B cell (primary cell): ENCODE data around the gene DAZAP2. TPM values are rescaled to one million over a fixed set of nuclear protein-coding genes. Genes with fewer than 3 reads are reported as not detected.

Experiments used
- ATAC-seq: fragments of 200-7000 bp; cut with Tn5 transposase; one replicate; pipeline ENCODE4 v1.10.0; 2021; ENCODE audit warnings: low read depth, mild to moderate bottlenecking, moderate number of reproducible peaks, moderate library complexity
- CTCF ChIA-PET: fragments of 350-600 bp; sonication (Branson Sonifier 250); formaldehyde crosslinking; loops from one replicate; lab custom pipeline; 2021; ENCODE audit warnings: antibody characterized with exemption, inconsistent platforms; lab: Charles Lee
- POLR2A ChIA-PET: fragments of 350-600 bp; sonication (Branson Sonifier 250); formaldehyde crosslinking; loops from one replicate; lab custom pipeline; 2021; ENCODE audit warnings: antibody characterized with exemption; lab: Charles Lee
- DNase-seq: peaks from one replicate; pipeline ENCODE4 v3.0.0; 2013
- H2AFZ ChIP-seq: 2 replicates; pipeline ENCODE4 v1.6.1; 2012; ENCODE audit warnings: mild to moderate bottlenecking, low read depth, low read length; ENCODE audit not compliant: insufficient read depth, poor library complexity, severe bottlenecking
- H3K27ac ChIP-seq, 2 donors: 1 replicate in 1 of 2; 2 replicates in 1 of 2; pipeline ENCODE4 v1.5.1; 2012 to 2013; ENCODE audit warnings: low read length in 2 of 2, mild to moderate bottlenecking in 2 of 2, moderate library complexity in 1 of 2
- H3K27me3 ChIP-seq, 4 experiments: fragments of 200-600 bp in 1 of 4; sonication (generic) in 1 of 4; replicated peaks in 1 of 4; 1 replicate in 2 of 4; 2 replicates in 2 of 4; pipeline versions ENCODE4 v1.6.1 to v1.7.0; 2013 to 2016; ENCODE audit warnings: low read length in 3 of 4, mild to moderate bottlenecking in 2 of 4, mixed read lengths in 1 of 4, moderate library complexity in 1 of 4; ENCODE audit not compliant: insufficient read depth in 4 of 4, control insufficient read depth in 3 of 4; ENCODE audit errors: control extremely low read depth in 1 of 4
- H3K36me3 ChIP-seq, 2 experiments: replicated peaks in 1 of 2; 1 replicate in 1 of 2; 2 replicates in 1 of 2; pipeline versions ENCODE4 v1.6.1 to v1.7.1; 2013; ENCODE audit warnings: low read length in 1 of 2; ENCODE audit not compliant: insufficient read depth in 2 of 2, control insufficient read depth in 1 of 2; ENCODE audit errors: control extremely low read depth in 1 of 2, extremely low read depth in 1 of 2
- H3K4me1 ChIP-seq, 2 donors: fragments of 200-600 bp in 1 of 2; sonication (generic) in 1 of 2; 1 replicate in 1 of 2; 2 replicates in 1 of 2; pipeline versions ENCODE4 v1.5.1 to v1.6.1; 2013 to 2017; ENCODE audit warnings: low read length in 2 of 2; ENCODE audit not compliant: control insufficient read depth in 2 of 2, insufficient read depth in 2 of 2
- H3K4me2 ChIP-seq: replicated peaks from 2 replicates; pipeline ENCODE3; 2012; ENCODE audit warnings: mild to moderate bottlenecking, low read depth, low read length; ENCODE audit not compliant: poor library complexity, severe bottlenecking
- H3K4me3 ChIP-seq, 5 experiments: fragments of 200-600 bp in 1 of 5; sonication (generic) in 1 of 5; 1 replicate in 3 of 5; 2 replicates in 2 of 5; pipeline versions ENCODE4 v1.5.1 to v1.7.0; 2011 to 2016; ENCODE audit warnings: low read length in 4 of 5, mild to moderate bottlenecking in 4 of 5, low read depth in 2 of 5, control low read depth in 1 of 5, moderate library complexity in 1 of 5; ENCODE audit not compliant: insufficient read depth in 1 of 5; ENCODE audit errors: control extremely low read depth in 1 of 5, extremely low read depth in 1 of 5
- H3K79me2 ChIP-seq: fragments of 200-600 bp; sonication (generic); one replicate; pipeline ENCODE4 v1.6.0; 2016; ENCODE audit warnings: low read length; ENCODE audit not compliant: control insufficient read depth, insufficient read depth
- H3K9ac ChIP-seq: fragments of 200-600 bp; sonication (generic); 2 replicates; pipeline ENCODE4 v1.6.1; 2017; ENCODE audit warnings: mild to moderate bottlenecking, low read length, moderate library complexity
- H3K9me3 ChIP-seq, 3 donors: one replicate each; pipeline versions ENCODE4 v1.6.1 to v1.7.1; 2013; ENCODE audit warnings: low read length in 2 of 3; ENCODE audit not compliant: control insufficient read depth in 2 of 3, insufficient read depth in 1 of 3; ENCODE audit errors: control extremely low read depth in 1 of 3
- H4K20me1 ChIP-seq: 2 replicates; pipeline ENCODE4 v1.6.0; 2012; ENCODE audit warnings: mild to moderate bottlenecking, low read length; ENCODE audit not compliant: insufficient read depth, control insufficient read depth, poor library complexity, severe bottlenecking
- H3K27ac Mint-ChIP-seq: one replicate; pipeline ENCODE4 v1.8.0; 2021; ENCODE audit warnings: mixed read lengths
- H3K27me3 Mint-ChIP-seq: one replicate; pipeline ENCODE4 v1.8.0; 2021; ENCODE audit warnings: mixed read lengths
- H3K4me1 Mint-ChIP-seq: one replicate; pipeline ENCODE4 v1.8.0; 2021; ENCODE audit warnings: mixed read lengths
- H3K4me3 Mint-ChIP-seq: one replicate; pipeline ENCODE4 v1.8.0; 2021; ENCODE audit warnings: mixed read lengths
- H3K9me3 Mint-ChIP-seq: one replicate; pipeline ENCODE4 v1.8.0; 2022; ENCODE audit warnings: mixed read lengths; ENCODE audit not compliant: insufficient read depth
- CTCF ChIP-seq: fragments of 200-600 bp; IDR thresholded peaks from one replicate; pipeline ENCODE4 v1.8.0; 2022; ENCODE audit warnings: antibody characterized with exemption, mild to moderate bottlenecking
- EZH2 ChIP-seq: IDR thresholded peaks from 2 replicates; pipeline ENCODE4 v1.6.1; 2012; ENCODE audit warnings: borderline replicate concordance, low read depth, mild to moderate bottlenecking, moderate library complexity, low read length; ENCODE audit not compliant: insufficient read depth, poor library complexity, severe bottlenecking
- WGBS: methylation state at CpG from one replicate; pipeline ENCODE4 v1.1.5; 2013; ENCODE audit warnings: missing lambda C conversion rate; ENCODE audit not compliant: insufficient coverage; 5-methylcytosine and 5-hydroxymethylcytosine counted together
- intact Hi-C: fragments of 100-400 bp; cut with micrococcal nuclease; formaldehyde crosslinking; loops from one replicate; pipeline ENCODE4 v1.10.0; 2022
- polyA plus RNA-seq: library from polyadenylated mRNA; depleted of rRNA; stranded (reverse); fragments of >200 nt; gene quantifications from 2 replicates; pipeline ENCODE4 v1.2.3, GENCODE V29; 2012
- total RNA-seq, 2 donors: library from RNA; stranded (reverse); fragments of 120-200 nt in 1 of 2; gene quantifications; 1 replicate in 1 of 2; 2 replicates in 1 of 2; pipeline versions ENCODE4 v1.2.3 to v1.2.4, GENCODE V29; 2013 to 2022

DAZAP2 gene
- total and polyA plus RNA-seq, 2 donors (not counting 1 experiment from before 2014, with no cell fraction given): 233 to 620 TPM

- Histone ChIP-seq H4K20me1 (peaks cover 45% of the 10 kb centered on the region), H3K79me2 (peaks cover 29% of the 10 kb centered on the region), H2AFZ (no peak overlapping the region), H3K9me3 (no peaks in the 10 kb centered on the region), H3K27me3 (no peaks in the 10 kb centered on the region), H3K9ac (no peak overlapping the region), H3K36me3 (peaks cover 2 to 57% of the 10 kb centered on the region in 2 experiments), H3K4me2 (no peak overlapping the region), H3K27ac (no peak overlapping the region), H3K4me3 (no peak overlapping the region), H3K4me1 (peaks cover 36 to 49% of the 10 kb centered on the region in 2 donors)
- Mint-ChIP-seq H3K27me3 (no peaks in the 10 kb centered on the region), H3K9me3 (no peaks in the 10 kb centered on the region), H3K27ac (no peak overlapping the region), H3K4me3 (peak overlapping the region; percentile 52), H3K4me1 (peaks cover 60% of the 10 kb centered on the region)
- ATAC-seq (no peak), DNase-seq (no peak)
- WGBS: 78% methylated on average over 6 of the region's 7 CpGs
- intact Hi-C loops: loop anchor here (10.0 kb wide), 1 partner anchor 477 kb away; the partner anchor contains the start of gene ATF1
- TF ChIP-seq CTCF (no peak), EZH2 (no peak)
- CTCF ChIA-PET: interaction anchor here (1.0 to 2.0 kb wide), 3 partner anchors 19 to 99 kb away, joined by 3 to 8 read pairs (median 5); no protein-coding TSS in a partner anchor
- POLR2A ChIA-PET: no interaction called here
Measured at GRCh38 chr12:51242120-51242519, 3.5 kb downstream of the DAZAP2 start.

- Histone ChIP-seq H3K9me3 (no peaks in the 10 kb centered on the region), H3K79me2 (peaks cover 35% of the 10 kb centered on the region), H3K27me3 (no peaks in the 10 kb centered on the region), H3K4me1 (peaks cover 44 to 54% of the 10 kb centered on the region in 2 donors), H3K27ac (no peak overlapping the region), H4K20me1 (peaks cover 45% of the 10 kb centered on the region), H3K9ac (no peak overlapping the region), H3K4me3 (no peak overlapping the region), H3K36me3 (peaks cover 2 to 59% of the 10 kb centered on the region in 2 experiments), H3K4me2 (no peak overlapping the region), H2AFZ (no peak overlapping the region)
- Mint-ChIP-seq H3K4me3 (peak overlapping the region; percentile 20), H3K27ac (peak overlapping the region; percentile 38), H3K4me1 (peaks cover 67% of the 10 kb centered on the region), H3K9me3 (no peaks in the 10 kb centered on the region), H3K27me3 (no peaks in the 10 kb centered on the region)
- POLR2A ChIA-PET: no interaction called here
- intact Hi-C loops: loop anchor here (10.0 kb wide), 1 partner anchor 478 kb away; the partner anchor contains the start of gene ATF1
- DNase-seq (no peak), ATAC-seq (no peak)
- CTCF ChIA-PET: interaction anchor here (0.8 to 1.8 kb wide), 3 partner anchors 13 to 49 kb away, joined by 3 to 5 read pairs (median 4); no protein-coding TSS in a partner anchor
- TF ChIP-seq EZH2: no peak
- TF ChIP-seq CTCF: no peak
- WGBS: 88% methylated on average over 6 of the region's 7 CpGs
Measured at GRCh38 chr12:51242876-51243275, 4.2 kb downstream of the DAZAP2 start.
